Progenitor cell of endocrine pancreas (in vitro differentiated cells): ENCODE data around the gene LAMA2. TPM values are rescaled to one million over a fixed set of nuclear protein-coding genes. Genes with fewer than 3 reads are reported as not detected.

ENCODE experiments used
- DNase-seq: peaks from one replicate; pipeline ENCODE4 v3.0.0; 2021; ENCODE audit warnings: low spot score; ENCODE audit not compliant: unreplicated experiment
- H3K27ac Mint-ChIP-seq: 2 replicates; pipeline ENCODE4 v1.8.0; 2021; ENCODE audit warnings: mild to moderate bottlenecking, moderate library complexity, mixed read lengths
- H3K27me3 Mint-ChIP-seq: 2 replicates; pipeline ENCODE4 v1.8.0; 2021; ENCODE audit warnings: mixed read lengths
- H3K36me3 Mint-ChIP-seq: 2 replicates; pipeline ENCODE4 v1.8.0; 2022; ENCODE audit warnings: mixed read lengths; ENCODE audit not compliant: insufficient read depth
- H3K4me1 Mint-ChIP-seq: 2 replicates; pipeline ENCODE4 v1.8.0; 2021; ENCODE audit warnings: low read depth, mixed read lengths
- H3K4me3 Mint-ChIP-seq: 2 replicates; pipeline ENCODE4 v1.8.0; 2021; ENCODE audit warnings: low read depth, mild to moderate bottlenecking, moderate library complexity, mixed read lengths
- H3K9me3 Mint-ChIP-seq: 2 replicates; pipeline ENCODE4 v1.8.0; 2021; ENCODE audit warnings: low read depth, mixed read lengths
- CTCF ChIP-seq: fragments of 200-600 bp; sonication (generic); IDR thresholded peaks from one replicate; pipeline ENCODE4 v1.5.0; 2021; ENCODE audit warnings: antibody characterized with exemption, mild to moderate bottlenecking; ENCODE audit not compliant: unreplicated experiment
- long read RNA-seq: library from polyadenylated mRNA; unstranded; transcript quantifications from one replicate; pipeline ENCODE4 v2.0.0, GENCODE V29; 2020
- total RNA-seq: library from RNA; stranded (reverse); gene quantifications from 2 replicates; pipeline ENCODE4 v1.2.1, GENCODE V29; 2021

The LAMA2 gene
- 0.22 and 0.42 TPM in 2 replicates for total RNA-seq
- long read RNA-seq, partial matches to known transcripts = 0 of 1 reads
- long read RNA-seq, other reads (novel, unspliced or antisense) = 1 of 1 reads

- peak; percentile 16 for TF ChIP-seq CTCF
- DNase-seq = peak; percentile 50
- Mint-ChIP-seq H3K36me3 (no peaks in the 10 kb centered on the region), H3K27ac (peak within 1 kb of the TSS; percentile 82), H3K9me3 (no peaks in the 10 kb centered on the region), H3K4me1 (peaks cover 3% of the 10 kb centered on the region), H3K27me3 (peaks cover 38% of the 10 kb centered on the region), H3K4me3 (peak within 1 kb of the TSS; percentile 64)
Measured at GRCh38 chr6:128882991-128883611, at the start of gene LAMA2. Gene LAMA2, plus strand, starts transcription at chr6:128883138. Its CDS starts 108 bp downstream, at chr6:128883246.

- DNase-seq = no peak
- TF ChIP-seq CTCF = no peak
- Mint-ChIP-seq H3K36me3 (no peaks in the 10 kb centered on the region), H3K9me3 (peaks cover 4% of the 10 kb centered on the region), H3K4me3 (no peak overlapping the region), H3K27ac (no peak overlapping the region), H3K27me3 (no peaks in the 10 kb centered on the region), H3K4me1 (no peaks in the 10 kb centered on the region)
Measured at GRCh38 chr6:128836761-128837160, 46.2 kb upstream of the LAMA2 start.

GRCh38 chr6:128841518-128841917, 41.4 kb upstream of the LAMA2 start:
- Mint-ChIP-seq H3K27me3 (no peaks in the 10 kb centered on the region), H3K27ac (no peak overlapping the region), H3K4me3 (no peak overlapping the region), H3K9me3 (no peaks in the 10 kb centered on the region), H3K4me1 (no peaks in the 10 kb centered on the region), H3K36me3 (no peaks in the 10 kb centered on the region)
- DNase-seq = no peak
- no peak for TF ChIP-seq CTCF

- no peaks in the 10 kb centered on the region for H3K9me3 Mint-ChIP-seq
- no peak overlapping the region for H3K4me3 Mint-ChIP-seq
- H3K27ac Mint-ChIP-seq = no peak overlapping the region
- no peaks in the 10 kb centered on the region for H3K27me3 Mint-ChIP-seq
- DNase-seq = no peak
- no peaks in the 10 kb centered on the region for H3K4me1 Mint-ChIP-seq
- TF ChIP-seq CTCF = no peak
- no peaks in the 10 kb centered on the region for H3K36me3 Mint-ChIP-seq
Measured at GRCh38 chr6:128844598-128844997, 38.3 kb upstream of the LAMA2 start.

GRCh38 chr6:128847431-128848210, 35.3 kb upstream of the LAMA2 start:
- no peak overlapping the region for H3K4me3 Mint-ChIP-seq
- H3K27ac Mint-ChIP-seq = no peak overlapping the region
- TF ChIP-seq CTCF = no peak
- peaks cover 3% of the 10 kb centered on the region for H3K4me1 Mint-ChIP-seq
- no peaks in the 10 kb centered on the region for H3K27me3 Mint-ChIP-seq
- DNase-seq = no peak
- no peaks in the 10 kb centered on the region for H3K9me3 Mint-ChIP-seq
- no peaks in the 10 kb centered on the region for H3K36me3 Mint-ChIP-seq
